Retina (tissue), 1 donor: ENCODE measurements around the gene GLUD2.
A peak's percentile ranks its signal among the peaks of the same experiment; 100 is the strongest.
"Not testable (repeated sequence)": the region's sequence is repeated elsewhere in the genome, so short reads cannot be mapped to it uniquely, and the experiment has no call there.

ENCODE experiments used
- DNase-seq: peaks from one replicate; pipeline ENCODE4 v3.0.0-alpha.2; 2016

The GLUD2 gene

DNA sequence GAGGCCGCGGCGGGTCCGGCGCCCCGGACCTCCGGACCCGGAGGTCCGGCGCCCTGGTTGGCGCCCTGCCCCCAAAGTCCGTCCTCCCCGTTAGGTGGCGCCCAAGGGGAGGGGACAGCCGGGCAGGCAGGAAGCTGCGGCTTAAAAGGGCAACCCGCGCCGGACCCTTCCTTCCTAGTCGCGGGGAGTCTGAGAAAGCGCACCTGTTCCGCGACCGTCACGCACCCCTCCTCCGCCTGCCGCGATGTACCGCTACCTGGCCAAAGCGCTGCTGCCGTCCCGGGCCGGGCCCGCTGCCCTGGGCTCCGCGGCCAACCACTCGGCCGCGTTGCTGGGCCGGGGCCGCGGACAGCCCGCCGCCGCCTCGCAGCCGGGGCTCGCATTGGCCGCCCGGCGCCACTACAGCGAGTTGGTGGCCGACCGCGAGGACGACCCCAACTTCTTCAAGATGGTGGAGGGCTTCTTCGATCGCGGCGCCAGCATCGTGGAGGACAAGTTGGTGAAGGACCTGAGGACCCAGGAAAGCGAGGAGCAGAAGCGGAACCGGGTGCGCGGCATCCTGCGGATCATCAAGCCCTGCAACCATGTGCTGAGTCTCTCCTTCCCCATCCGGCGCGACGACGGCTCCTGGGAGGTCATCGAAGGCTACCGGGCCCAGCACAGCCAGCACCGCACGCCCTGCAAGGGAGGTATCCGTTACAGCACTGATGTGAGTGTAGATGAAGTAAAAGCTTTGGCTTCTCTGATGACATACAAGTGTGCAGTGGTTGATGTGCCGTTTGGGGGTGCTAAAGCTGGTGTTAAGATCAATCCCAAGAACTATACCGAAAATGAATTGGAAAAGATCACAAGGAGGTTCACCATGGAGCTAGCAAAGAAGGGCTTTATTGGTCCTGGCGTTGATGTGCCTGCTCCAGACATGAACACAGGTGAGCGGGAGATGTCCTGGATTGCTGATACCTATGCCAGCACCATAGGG is at the start of gene GLUD2:
Gene GLUD2 (plus strand): TSS at position 170 of the 979 bp plus-strand sequence. CDS start 75 bp downstream, at position 245.
- DNase-seq, result peak; percentile 51

DNA sequence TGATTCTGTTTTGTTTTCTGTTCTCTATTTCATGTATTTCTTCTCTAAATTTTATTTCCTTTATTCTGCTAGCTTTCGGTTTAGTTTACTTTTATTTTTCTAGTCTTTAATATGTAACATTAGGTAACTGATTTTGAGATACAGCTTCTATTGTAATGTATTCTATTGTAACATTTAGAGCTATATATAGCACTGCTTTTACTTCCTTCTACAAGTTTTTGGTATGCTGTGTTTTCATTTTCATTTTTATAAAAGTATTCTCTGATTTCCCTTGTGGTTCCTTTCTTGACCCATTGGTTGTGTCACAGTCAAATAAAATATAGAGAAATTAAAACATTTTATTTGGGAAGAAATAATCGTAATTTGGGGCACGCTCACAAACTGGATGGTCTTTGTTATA is 48.0 kb upstream of the GLUD2 start:
- no peak for DNase-seq

- DNase-seq, result no peak
Measured at GRCh38 chrX:121000589-121000988, 46.8 kb upstream of the GLUD2 start.

- no peak for DNase-seq
Measured at GRCh38 chrX:121008920-121009319, 38.5 kb upstream of the GLUD2 start.

- no peak for DNase-seq
Measured at GRCh38 chrX:121009764-121010163, 37.6 kb upstream of the GLUD2 start.

DNA sequence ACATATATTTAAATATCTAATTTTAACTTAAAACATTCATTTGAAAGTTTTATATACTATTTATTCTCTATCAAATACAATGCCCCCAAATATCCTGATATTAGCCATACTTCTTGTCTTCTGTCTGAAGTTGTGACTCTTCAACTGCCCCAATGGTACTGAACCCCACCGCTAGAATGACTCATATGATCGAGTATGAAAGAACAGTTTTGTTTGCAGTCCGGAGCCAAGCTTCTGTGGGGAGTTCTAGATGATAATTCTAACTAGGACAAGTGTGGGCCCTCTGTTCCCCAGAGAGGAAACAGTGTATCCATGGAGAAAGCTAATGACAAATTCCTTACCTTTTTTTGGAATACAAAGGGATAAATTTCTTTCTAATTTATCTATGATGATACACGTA is 37.2 kb upstream of the GLUD2 start:
- DNase-seq, result no peak

DNA sequence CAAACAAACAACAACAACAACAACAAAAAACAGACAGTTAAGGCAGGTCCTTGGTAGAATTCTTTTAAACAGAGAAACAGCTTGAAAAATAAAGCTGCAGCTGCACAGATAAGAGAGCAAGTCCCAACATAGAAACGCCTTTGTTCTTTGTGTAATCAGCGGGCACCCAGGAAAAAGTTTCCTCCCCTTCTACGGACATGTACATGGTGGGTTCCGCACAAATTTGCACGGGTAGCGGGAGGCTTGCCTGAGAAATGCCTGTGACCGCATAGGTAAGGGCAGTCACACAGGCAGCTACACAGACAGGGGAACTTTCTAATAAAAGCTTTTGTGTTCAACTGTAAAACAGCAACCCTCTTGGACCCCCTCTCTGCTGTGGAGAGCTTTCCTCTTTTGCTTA is 36.2 kb upstream of the GLUD2 start:
- no peak for DNase-seq

GRCh38 chrX:121013897-121014455 is 33.4 kb upstream of the GLUD2 start:
- no peak for DNase-seq

- no peak for DNase-seq
Measured at GRCh38 chrX:121014826-121015225, 32.6 kb upstream of the GLUD2 start.

GRCh38 chrX:121028419-121028818 is 19.0 kb upstream of the GLUD2 start:
- DNase-seq, result no peak

DNA sequence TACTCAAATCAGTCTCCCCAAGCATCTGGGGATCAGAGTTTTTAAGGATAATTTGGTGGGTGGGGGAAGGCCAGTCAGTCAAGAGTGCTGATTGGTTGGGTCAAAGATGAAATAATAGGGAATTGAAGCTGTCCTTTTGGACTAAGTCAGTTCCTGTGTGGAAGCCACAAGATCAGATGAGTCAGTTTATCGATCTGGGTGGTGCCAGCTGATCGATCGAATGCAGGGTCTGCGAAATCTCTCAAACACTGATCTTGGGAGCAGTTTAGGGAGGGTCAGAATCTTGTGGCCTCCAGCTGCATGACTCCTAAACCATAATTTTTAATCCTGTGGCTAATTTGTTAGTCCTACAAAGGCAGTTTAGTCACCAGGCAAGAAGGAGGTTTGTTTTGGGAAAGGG is 17.3 kb upstream of the GLUD2 start:
- no peak for DNase-seq

DNA sequence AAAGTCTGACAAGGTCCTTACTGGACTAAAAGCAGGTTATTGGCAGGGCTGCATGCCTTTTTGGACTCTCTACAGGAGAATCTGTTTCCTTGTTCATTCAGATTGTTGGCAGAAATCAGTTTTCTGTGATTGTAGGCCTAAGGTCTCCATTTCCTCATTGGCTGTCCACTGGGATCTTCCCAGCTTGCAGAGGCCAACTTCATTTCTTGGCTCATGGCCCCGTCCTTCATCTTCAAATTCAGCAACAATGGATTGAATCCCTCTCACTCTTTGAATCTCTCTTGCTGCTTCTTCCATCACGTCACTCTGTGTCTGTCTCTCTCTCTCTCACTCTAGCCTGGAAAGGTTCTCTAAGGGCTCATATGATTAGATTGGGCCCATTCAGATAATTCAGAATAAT is 14.9 kb upstream of the GLUD2 start:
- no peak for DNase-seq

- no peak for DNase-seq
Measured at GRCh38 chrX:121036137-121036536, 11.3 kb upstream of the GLUD2 start.

DNA sequence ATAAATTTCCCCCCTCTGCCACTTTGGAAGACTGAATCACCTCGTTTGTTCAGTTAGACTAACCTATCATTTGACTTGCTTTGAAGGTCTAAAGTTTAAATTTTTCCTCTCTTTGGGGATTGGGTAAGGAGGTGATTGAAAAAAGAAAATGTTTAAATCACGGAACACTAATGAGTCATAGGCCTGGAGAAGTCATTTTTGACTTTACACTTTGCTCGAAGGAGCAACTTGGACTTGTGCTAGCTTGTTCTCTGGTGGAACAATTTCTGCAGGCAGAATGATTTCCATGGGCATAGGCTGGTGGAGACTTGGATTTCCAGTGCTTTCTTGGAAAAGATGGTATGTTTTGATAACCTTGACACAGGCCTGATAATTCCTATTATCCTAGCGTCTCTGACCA is 10.5 kb upstream of the GLUD2 start:
- no peak for DNase-seq

DNA sequence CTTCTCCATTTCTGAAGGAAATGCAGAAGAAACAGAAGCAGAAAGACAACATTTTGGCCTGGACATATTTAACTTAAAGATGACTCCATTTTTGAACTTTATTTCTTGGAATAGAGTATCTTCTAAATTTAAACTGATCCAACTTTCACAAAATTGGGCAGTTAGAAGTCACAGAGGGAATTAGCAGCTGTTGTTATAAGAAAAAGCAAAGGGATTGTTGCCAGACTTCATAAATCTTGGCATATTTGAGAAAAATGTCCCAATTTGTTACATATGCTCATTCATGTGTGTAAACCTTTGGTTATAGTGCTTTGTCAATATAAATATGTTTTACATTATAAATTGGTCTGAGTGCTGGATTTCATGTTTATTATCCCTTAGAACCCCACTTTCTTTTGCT is 3.4 kb downstream of the GLUD2 start:
- DNase-seq, result no peak

- no peak for DNase-seq
Measured at GRCh38 chrX:121052122-121052521, 4.7 kb downstream of the GLUD2 start.

- DNase-seq, result no peak
Measured at GRCh38 chrX:121062289-121062688, 14.9 kb downstream of the GLUD2 start.

DNA sequence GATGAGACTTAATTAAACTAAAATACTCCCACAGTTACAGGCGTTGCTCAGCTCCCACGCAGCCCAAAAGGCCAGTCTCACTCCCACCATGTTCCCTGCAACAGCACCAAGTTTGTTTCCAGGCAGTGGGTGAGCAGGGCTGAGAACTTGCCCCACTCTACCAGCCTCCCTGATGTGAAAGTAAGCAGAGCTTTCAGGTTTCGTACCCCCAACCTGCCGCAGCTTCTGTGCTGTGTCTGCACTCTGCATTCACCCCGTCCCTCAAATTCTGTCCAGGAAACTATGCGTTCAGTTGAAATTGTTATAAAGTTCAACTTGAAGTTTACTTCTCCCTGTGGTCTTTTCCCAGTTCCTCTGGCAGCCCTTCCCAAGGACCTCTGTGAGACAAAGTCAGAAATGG is 17.2 kb downstream of the GLUD2 start:
- DNase-seq, result no peak

GRCh38 chrX:121084247-121084646 is 36.8 kb downstream of the GLUD2 start:
- not testable (repeated sequence) for DNase-seq

DNA sequence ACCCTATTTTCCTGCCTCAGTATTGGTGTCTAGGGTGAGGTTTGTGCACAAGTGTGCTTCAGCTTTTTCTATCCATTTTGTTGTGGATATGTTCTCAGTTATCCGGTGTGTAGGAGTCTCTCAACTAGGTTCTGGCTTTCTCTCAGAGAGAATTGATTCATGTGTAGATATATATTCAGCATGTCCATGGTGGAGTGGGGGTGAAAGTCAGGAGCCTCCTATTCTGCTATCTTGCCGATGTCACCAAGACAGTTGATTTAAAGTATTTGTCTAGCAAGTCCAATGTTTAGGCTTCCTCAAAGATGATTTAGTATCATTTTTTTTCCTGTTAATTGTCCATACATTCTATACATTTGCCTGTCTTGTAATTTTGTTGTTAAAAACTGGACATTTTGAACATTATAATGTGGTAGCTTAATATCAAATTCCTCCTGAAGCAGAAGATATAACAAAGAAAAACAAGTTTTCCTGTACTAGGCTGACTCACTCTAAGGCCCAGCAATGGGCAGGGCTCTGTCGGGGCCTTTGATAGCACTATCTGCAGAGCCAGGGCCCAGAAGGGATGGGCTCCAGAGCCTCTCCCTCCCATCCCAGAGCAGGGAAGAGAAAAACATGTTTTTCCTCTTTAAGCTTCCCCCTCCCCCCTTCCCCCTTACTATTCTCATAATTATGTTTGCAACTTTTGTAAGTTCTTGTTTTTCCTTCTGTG is 37.6 kb downstream of the GLUD2 start:
- DNase-seq, result no peak

- no peak for DNase-seq
Measured at GRCh38 chrX:121085612-121086010, 38.2 kb downstream of the GLUD2 start.

- no peak for DNase-seq
Measured at GRCh38 chrX:121093011-121093410, 45.6 kb downstream of the GLUD2 start.
